GM03348 (cell line): ENCODE results near the gene SOCS3.

ENCODE experiments used
- DNase-seq: peaks from one replicate; pipeline ENCODE4 v3.0.0; 2012; ENCODE audit warnings: low spot score

SOCS3 gene

DNA sequence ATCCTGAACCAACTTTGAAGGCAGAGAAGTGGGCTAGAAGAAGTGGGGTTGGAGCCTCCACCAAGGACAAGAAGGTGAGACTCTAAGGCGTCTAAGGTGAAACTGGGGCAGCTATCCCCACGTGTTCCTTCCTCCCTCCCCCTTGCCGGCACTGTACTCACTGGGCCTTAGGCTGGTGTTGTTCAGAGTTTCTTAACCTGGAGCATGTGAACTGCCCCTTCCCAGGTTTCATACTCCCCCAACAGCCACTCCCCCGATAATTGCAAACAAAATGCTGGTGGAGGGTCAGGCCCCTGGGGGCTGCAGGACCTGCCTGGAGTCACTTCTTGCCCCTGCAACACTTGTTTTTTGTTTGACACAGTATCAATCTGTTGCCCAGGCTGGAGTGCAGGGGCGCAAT is 7.3 kb upstream of the SOCS3 start:
- DNase-seq: no peak

- no peak for DNase-seq
These were observed 6.4 kb upstream of the SOCS3 start for GRCh38 chr17:78366109-78366848.

DNA sequence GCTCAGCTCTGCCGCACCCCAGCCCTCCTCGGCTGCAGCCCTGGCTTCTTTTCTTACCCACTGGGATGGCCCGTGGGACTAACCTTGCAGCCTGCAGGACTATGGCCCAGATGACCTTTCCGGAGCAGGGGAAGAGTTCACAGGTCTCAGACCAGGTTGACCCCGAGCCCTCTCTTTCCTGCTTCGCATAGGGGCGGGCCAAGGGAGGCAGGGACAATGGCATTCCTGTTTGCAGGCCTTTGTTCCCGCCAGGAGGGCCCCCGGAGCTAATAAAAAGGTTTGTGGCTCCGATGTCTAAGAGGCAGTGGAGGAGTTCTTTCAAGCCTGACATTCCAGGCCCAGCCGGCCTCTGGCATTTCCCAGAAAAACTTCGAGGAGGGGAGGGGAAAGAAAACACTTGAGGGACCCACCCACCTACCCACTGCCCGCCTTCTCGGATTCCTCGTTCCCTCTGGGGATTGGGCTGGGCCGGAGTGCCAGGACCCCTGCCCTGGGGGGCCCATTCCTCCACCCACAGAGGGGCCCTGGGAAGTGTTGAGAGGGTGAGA is 5.8 kb upstream of the SOCS3 start:
- DNase-seq: no peak

- no peak for DNase-seq
These were observed 4.8 kb upstream of the SOCS3 start for GRCh38 chr17:78364436-78365281.

DNA sequence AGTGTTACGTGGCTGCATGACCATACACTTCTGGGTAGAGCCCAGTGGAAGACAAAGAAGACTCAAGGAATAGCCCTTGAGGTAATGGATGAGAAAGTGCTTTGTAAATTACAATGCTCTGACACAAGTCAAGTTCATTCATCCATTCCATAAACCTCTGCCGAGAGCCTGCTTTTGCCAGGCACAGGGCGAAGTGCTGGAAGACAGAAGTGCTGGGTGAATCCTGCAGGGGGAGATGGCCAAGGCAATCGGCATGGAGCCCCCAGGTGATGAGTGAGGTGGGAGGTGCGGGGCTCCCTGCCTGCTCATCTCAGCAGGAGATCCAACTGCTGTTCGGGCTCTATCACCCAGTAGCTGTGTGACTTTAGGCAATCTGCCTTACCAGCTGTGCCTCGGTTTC is 2.8 kb upstream of the SOCS3 start:
- no peak for DNase-seq

DNA sequence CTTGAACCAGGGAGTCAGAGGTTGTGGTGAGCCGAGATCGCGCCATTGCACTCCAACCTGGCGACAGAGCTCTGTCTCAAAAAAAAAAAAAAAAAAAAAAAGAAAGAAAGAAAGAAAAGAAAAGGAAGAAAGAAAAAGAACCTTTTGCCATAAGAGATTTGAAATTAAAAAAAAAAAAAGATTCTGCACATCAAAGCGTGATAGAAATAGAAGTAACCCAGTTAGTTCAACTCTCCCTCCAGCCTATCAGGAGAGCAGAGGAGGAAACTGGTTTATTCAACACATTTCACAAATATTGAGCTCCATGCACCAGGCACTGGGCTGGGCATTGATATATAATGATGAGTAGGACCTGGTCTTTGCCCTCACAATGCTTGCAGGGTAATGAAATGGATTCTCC is 2.4 kb upstream of the SOCS3 start:
- DNase-seq: no peak

DNA sequence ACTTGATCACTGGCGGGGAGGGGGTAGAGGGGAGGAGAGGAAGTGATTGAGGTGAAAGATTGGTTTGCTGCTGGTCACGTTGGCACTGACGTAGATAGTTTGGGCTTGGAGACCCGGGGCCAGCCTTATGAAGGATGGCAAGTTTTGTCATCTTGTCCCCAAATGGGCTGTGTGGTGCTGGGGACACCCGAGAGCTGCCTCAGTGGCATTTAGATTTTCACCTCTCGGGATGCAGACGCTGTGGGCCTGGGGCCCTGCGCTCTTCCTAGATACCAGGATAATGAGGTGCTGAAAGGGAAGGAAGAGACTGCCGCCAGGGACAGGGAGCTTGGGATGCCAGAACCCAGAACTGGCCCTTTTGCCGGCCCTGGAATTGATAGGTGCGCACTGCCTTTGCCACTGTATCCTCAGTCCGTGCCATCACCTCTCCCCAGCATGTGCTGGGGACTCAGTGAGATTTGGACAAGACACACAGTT is 1.4 kb upstream of the SOCS3 start:
- no peak for DNase-seq

DNA sequence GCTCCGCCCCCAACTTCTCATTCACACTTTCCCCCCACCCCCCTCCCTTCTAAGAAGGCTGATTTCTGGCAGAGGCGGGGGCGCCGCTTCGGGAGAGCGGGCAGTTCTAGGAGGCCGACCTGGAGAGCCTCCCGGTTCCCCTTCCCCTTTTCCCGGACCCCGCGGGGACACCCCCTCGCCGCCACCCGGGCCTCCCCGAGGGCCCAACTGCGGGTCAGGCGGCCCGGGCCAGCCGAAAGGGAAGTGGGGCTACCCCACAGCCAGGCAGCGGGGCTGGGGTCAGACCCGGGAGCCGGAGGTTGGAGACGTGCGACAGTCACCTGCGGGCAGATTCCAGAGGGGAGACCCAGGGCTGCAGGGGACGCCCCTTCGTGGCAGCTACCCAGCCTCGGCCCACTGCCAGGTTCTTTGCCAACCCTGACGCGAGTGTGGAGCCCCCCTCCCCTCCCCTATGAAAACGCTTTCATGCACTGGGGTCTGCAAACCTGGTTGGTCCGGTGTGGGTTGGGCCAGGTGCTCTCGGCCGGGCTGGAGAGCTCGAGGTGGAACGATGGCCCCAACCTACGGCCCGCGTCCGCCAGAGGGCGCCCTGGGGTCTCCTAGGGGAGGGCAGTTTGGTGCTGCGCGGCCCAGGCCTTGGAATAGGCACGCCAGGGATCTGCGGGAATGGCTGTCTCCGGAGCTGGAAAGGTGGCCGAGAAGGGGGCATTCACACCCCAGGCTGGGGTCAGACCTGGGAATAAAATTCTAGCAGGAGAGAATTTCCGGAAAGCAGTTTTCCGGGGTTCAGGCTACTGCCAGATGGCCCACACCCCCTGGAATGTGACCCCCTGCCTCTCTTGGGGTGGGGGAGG is 721 bp upstream of the SOCS3 start:
- DNase-seq: peak; percentile 94

DNA sequence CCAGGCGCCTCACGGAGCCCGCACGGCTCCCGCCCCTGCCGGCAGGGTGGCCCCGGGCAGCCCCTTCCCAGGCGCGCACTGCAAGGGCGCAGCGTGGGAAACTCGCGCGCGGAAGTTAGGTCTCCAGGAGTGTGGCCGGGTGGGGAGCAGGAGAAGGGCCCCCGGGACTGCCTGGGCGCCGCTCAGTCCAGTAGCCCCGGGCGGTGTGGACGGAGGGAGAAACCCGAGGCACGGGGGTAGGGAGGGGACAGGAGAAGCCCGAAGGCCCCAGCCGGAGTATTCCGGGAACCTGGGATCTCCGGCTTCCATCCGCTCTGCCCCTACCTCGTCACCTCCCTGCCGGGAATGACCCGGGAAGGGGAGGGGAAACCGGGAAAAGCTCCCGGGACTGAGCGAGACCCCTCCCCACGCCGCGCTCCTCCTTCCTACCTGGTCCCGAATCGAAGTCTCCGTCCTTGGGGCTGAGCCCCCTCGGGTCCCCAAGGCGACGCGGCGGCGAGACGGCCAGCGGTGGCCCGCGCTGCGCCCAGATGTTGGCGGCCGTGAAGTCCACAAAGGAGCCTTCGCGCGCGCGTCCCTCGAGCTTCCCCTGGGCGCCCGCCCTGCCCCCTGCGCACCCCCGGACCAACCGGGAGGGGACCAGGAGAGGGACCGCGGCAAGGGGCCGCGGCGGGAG is 418 bp downstream of the SOCS3 start:
- DNase-seq: peak; percentile 57

DNA sequence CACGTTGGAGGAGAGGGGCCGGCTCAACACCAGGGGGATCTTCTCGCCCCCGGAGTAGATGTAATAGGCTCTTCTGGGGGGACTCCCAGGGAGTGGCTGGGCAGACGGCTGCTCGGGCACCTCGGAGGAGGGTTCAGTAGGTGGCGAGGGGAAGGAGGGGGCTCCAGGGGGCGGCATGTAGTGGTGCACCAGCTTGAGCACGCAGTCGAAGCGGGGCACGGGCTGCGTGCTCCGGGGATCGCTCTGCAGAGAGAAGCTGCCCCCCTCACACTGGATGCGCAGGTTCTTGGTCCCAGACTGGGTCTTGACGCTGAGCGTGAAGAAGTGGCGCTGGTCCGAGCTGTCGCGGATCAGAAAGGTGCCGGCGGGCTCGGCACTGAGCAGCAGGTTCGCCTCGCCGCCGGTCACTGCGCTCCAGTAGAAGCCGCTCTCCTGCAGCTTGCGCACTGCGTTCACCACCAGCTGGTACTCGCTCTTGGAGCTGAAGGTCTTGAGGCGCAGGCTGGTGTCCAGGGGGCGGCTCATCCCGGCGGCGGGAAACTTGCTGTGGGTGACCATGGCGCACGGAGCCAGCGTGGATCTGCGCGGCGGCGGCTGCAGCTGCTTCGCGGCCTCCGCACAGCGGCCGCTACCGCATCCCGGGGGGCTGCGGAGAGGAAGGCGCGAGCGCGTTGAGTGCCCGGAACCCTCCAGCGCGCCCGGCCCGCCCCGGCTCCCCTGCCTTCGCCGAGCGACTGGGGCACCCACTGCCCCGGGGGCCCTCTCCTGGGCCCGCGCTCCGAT is 1.1 kb downstream of the SOCS3 start:
- no peak for DNase-seq

- DNase-seq: no peak
These were observed 2.0 kb downstream of the SOCS3 start for GRCh38 chr17:78357672-78358537.

- peak; percentile 65 for DNase-seq
These were observed 2.7 kb downstream of the SOCS3 start for GRCh38 chr17:78357177-78357586.

- no peak for DNase-seq
These were observed 3.7 kb downstream of the SOCS3 start for GRCh38 chr17:78356101-78356713.

DNA sequence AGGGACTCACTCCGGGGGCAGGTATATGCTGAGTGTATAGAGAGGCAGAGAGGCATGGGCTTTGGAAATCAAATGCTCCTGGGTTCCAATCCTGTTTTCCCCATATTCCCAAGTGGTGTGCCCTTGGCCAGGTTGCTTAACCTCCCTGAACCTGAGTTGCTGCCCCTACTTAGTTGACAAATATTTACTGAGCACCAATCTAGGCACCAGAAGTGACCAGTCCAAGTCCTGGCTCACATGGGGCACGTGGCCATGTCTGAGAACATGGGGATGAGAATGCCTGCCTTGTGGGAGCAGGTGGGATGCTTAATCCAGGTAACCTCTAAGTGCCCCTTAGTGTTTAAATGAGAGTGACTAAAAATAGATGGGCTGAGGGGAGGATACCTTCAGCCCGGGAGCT is 4.2 kb downstream of the SOCS3 start:
- DNase-seq: no peak

DNA sequence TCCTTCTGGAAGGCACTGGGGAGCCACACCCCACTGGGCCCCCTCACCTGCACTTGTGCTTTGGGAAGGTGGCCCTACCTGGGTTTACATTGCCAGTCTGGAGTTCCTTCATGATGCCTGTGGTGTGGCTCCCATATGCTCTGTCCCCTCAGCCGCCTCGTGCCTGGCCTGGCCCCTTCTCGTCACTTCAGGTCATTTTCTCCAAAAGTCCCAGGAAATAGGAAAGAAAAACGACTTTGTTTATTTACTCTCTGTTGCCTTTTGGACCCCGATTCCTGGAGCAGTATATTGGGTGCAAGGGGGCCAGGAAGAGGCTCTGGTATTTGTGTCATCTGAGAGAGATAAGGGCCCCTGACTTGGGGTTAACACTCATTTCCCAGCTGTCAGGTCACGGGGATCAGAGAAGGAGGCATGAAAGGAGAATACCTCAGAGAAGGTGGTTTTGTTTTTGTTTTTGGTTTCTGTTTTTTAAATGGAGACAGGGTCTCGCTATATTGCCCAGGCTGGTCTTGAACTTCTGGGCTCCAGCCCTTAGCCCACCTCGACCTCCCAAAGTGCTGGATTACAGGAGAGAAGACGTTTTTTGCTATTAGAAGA is 4.7 kb downstream of the SOCS3 start:
- no peak for DNase-seq

DNA sequence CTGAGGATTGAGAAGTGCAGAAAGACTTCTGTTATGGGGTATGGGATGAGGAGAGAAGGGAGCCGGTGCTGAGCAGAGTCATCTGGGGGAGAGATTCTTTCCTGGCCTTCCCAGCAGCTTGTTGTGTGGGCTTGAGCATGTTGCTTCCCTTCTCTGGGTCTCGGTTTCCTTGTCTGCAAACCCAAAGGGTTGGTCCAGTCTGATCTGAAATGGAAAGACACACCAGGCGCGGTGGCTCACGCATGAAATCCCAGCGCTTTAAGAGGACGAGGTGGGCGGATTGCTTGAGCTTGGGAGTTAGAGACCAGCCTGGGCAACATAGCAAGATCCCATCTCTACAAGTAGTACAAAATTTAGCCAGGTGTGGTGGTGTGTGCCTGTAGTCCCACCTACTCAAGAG is 6.0 kb downstream of the SOCS3 start:
- DNase-seq: no peak

DNA sequence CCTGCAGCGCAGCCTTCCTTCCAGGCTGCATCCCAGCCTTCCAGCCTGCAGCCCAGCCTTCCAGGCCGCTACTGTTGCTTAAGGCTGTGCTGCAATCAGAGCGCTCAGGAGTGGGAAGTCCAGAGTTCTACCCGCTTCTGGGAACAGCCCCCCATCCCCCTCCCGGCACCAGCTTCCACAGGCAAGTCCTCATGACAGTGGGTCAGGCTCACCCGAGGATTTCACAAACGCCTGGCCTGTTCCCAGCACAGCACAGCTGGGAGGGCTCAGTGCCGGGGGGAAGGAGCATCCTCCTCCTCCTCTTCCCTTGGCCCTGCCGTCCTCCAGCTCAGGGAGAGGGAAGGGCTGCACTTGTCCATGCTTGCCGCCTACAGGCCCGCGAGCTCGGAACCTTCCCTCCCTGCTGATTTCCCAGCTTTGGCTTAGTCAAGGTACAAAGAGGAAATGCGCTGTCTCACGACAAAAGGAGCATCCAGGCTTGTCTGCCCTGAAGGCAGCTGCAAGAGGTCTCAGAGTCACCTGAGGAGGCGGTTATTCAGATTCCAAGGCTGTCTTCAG is 8.3 kb downstream of the SOCS3 start:
- DNase-seq: peak; percentile 92

GRCh38 chr17:78349891-78350642 is 9.8 kb downstream of the SOCS3 start:
- no peak for DNase-seq
